ENCODE results near the gene ZNF710.
A peak's percentile ranks its signal among the peaks of the same experiment; 100 is the strongest.

Gene ZNF710

DNA sequence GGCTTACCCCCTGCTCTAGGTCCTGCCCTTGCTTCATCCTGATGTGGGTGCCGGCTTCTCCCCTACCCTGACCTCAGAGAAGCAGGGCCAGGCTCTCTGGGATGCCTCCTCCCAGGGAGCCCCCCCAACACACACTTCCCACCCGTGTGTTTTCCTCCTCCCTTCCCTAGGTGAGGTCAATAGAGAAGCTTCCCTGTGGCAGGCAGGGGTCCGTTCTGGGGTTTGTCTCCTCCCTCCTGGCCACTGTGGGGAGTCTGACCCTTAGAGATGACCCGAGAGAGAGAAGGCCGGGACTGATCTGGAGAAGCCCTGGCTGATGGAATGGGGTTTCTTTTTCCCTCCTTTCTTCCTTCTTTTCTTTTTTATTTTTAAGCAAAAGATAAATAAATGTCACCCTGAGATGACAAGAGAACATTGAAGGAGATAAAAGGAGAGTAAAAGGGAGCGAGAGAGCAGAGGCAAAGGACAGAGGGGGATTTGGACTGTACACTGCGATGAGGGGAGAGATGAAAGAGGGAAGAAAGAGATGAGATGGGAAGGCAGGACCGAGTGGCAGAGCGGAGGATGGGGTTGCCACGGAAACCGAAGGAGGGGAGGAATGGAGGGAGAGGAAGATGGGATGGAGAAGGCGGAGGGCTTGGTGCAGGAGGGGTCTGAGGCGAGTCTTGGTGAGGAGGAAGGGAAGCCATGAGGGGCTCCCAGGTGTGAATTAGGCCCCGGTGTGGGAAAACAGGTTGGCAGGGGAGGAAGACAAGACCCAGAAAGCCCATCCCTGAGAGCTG lies 52.8 kb downstream of the ZNF710 start:
- no peak for DNase-seq (ENCODE audit: extremely low spot score)
- ChIA-PET POLR2A (no interaction called here), CTCF (interaction anchor here (1.2 to 1.4 kb wide), 3 partner anchors 8 to 33 kb away, joined by 3 to 4 read pairs (median 3); no protein-coding TSS in a partner anchor)
- TF ChIP-seq, protein P1, sequence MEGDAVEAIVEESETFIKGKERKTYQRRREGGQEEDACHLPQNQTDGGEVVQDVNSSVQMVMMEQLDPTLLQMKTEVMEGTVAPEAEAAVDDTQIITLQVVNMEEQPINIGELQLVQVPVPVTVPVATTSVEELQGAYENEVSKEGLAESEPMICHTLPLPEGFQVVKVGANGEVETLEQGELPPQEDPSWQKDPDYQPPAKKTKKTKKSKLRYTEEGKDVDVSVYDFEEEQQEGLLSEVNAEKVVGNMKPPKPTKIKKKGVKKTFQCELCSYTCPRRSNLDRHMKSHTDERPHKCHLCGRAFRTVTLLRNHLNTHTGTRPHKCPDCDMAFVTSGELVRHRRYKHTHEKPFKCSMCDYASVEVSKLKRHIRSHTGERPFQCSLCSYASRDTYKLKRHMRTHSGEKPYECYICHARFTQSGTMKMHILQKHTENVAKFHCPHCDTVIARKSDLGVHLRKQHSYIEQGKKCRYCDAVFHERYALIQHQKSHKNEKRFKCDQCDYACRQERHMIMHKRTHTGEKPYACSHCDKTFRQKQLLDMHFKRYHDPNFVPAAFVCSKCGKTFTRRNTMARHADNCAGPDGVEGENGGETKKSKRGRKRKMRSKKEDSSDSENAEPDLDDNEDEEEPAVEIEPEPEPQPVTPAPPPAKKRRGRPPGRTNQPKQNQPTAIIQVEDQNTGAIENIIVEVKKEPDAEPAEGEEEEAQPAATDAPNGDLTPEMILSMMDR (IDR thresholded peaks at IDR 0.05; ENCODE audit: control extremely low read depth, extremely low read depth, low read depth, missing control alignments) = no peak

DNA sequence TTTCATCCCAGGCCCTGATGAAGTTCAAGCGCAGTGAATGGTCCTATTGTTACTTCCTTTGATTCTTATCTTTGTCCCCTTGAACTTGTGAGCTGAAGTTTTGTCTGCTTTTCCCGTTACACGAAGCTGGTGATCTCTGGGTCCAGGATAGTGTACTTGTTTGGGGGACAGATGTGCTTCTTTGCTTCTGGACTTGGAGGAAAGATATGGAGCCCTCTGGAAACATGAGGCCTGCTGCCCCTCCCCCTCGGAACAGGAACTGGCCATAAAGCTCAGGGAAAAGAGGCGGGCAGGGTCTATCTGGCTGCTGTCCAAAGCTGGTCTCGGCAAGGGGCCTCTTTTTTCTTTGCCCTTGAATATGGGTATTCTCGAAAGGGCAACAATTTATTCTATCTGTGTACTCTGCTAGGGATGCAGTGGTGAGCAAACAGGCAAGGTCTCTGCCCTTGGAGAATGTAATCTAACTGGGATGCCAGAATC lies 53.5 kb downstream of the ZNF710 start:
- no peak for DNase-seq (ENCODE audit: extremely low spot score)
- TF ChIP-seq, protein P1 (IDR thresholded peaks at IDR 0.05; ENCODE audit: control extremely low read depth, extremely low read depth, low read depth, missing control alignments) = no peak
- ChIA-PET CTCF (interaction anchor here (1.3 to 2.0 kb wide), 3 partner anchors 10 to 33 kb away, joined by 3 to 8 read pairs (median 7); no protein-coding TSS in a partner anchor), POLR2A (no interaction called here)

DNA sequence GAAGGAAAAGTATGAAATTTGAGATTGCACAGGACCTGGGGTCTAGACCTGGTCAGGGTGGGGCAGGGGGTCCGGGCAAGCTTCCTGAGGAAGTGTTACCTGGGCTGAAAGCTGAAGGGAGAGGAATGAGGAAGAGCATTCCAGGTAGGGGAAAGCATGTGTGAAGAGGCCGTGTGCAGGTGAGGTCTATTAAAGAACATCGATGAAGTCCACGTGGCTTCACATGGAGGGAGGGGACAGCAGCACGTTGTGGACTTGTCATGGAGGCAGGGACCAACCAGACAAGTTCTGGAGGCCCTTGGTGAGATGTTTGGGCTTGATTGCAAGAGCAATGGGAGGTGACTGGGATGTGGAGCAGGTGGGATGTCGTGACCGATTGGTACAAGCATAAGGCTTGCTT lies 54.1 kb downstream of the ZNF710 start:
- TF ChIP-seq, protein P1 (IDR thresholded peaks at IDR 0.05; ENCODE audit: control extremely low read depth, extremely low read depth, low read depth, missing control alignments) = no peak
- DNase-seq (ENCODE audit: extremely low spot score) = no peak
- CTCF ChIA-PET = interaction anchor here (1.3 to 2.0 kb wide), 3 partner anchors 10 to 32 kb away, joined by 3 to 8 read pairs (median 7); no protein-coding TSS in a partner anchor
- POLR2A ChIA-PET = no interaction called here

DNA sequence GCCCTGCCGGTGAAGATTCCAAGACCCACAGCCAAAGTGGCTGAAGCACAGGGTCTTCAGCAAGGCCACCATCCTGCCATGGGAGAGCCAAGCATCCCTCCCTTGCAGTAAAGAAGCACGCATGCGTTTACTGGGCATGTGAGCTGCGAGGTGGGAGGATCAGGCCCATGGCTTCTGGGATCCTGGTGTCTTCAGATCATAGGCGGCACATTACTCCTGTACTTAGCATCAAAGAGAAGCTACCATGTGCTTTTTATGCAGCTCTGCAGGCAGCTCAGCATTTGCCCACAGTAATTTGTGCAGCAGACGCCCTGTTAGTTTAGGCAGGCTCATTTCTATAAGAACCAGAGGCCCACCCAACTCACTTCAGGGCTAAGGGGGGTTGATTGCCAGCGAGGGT lies 55.4 kb downstream of the ZNF710 start:
- DNase-seq (ENCODE audit: extremely low spot score) = no peak
- ChIA-PET POLR2A (no interaction called here), CTCF (interaction anchor here (1.0 to 2.0 kb wide), 5 partner anchors 8 to 30 kb away, joined by 3 to 8 read pairs (median 5); no protein-coding TSS in a partner anchor)
- TF ChIP-seq, protein P1 (IDR thresholded peaks at IDR 0.05; ENCODE audit: control extremely low read depth, extremely low read depth, low read depth, missing control alignments) = no peak

DNA sequence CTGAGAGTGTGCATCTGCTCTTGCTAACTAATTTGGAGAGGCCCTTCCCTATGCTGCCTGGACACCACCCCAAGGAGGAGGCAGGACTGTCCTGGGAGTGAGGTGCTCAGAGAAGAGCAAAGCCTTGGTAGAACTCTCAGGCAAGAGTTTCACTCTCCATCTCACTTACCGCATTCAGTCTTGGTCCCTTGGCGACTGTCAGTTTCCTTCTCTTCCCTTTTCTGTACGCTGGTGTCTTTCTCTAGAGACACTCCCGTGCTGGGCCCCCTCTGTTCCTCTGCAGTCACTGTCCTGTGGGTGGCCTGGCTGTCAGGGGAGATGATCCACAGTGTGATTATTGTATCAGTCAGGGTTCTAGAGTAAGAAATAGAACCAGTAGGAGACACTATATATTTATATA lies 57.2 kb downstream of the ZNF710 start:
- ChIA-PET CTCF (interaction anchor here (1.0 to 1.4 kb wide), 3 partner anchors 10 to 25 kb away, joined by 3 to 4 read pairs (median 3); no protein-coding TSS in a partner anchor), POLR2A (no interaction called here)
- TF ChIP-seq, protein P1 (IDR thresholded peaks at IDR 0.05; ENCODE audit: control extremely low read depth, extremely low read depth, low read depth, missing control alignments) = no peak
- DNase-seq (ENCODE audit: extremely low spot score) = peak; percentile 50

DNA sequence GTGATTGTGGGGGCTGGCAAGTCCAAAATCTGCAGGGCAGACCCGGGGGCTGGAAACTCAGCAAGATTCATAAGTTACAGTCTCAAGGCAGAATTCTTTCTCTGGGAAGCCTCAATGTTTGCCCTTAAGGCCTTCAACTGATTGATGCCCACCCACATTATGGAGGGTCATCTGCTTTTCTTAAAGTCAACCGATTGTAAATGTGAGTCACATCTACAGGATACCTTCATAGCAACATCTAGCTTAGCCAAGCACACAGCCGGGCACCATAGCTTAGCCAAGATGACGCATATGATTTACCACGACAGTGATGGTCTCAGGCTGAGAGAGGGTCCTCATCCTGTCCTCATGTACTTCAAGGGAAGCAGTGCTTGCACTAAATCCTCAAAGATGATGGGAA lies 57.7 kb downstream of the ZNF710 start:
- POLR2A ChIA-PET = no interaction called here
- CTCF ChIA-PET = interaction anchor here (0.7 to 4.1 kb wide), 4 partner anchors 11 to 45 kb away, joined by 3 to 31 read pairs (median 4); no protein-coding TSS in a partner anchor
- TF ChIP-seq, protein P1 (IDR thresholded peaks at IDR 0.05; ENCODE audit: control extremely low read depth, extremely low read depth, low read depth, missing control alignments) = no peak
- no peak for DNase-seq (ENCODE audit: extremely low spot score)
